ENCODE data around the gene SLC39A10. TPM values are rescaled to one million over a fixed set of nuclear protein-coding genes. Genes with fewer than 3 reads are reported as not detected.

The SLC39A10 gene
- total and polyA plus RNA-seq, 3 donors from 2014 or later: 23.3 to 43.4 (median 34.7) TPM

DNA sequence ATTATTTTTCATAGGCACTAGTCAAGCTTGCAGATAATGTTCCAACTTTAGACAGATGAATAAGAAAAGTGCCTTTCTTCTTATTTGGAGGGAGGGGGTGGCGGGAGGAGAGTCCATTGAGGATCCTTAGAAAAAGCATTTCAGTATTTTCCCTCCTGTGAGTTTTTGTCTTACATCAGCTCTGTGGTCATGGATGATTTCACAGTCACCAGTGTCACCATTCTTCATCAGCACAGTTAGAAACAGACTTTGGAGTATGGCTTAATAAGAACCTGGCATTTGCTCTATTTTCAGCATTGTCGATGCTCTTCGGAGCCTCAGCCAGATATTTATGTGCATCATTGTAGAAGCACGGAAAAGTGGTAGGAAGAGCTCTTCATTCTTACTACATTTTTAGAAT is 70.1 kb downstream of the SLC39A10 start:
- TF ChIP-seq CTCF (IDR thresholded peaks at IDR 0.05): no peak
- no peak for TF ChIP-seq POLR2A (IDR thresholded peaks at IDR 0.05)
- intact Hi-C loops (cut with DNase I; ENCODE audit: low total_unique reads): no loop called here
- 95% methylated on average over 4 of the region's 4 CpGs for WGBS, 2 donors

GRCh38 chr2:195730912-195731311 is 73.9 kb downstream of the SLC39A10 start:
- Histone ChIP-seq H3K27ac (no peak overlapping the region), H3K9me3 (no peaks in the 10 kb centered on the region), H3K27me3 (no peaks in the 10 kb centered on the region), H3K4me1 (no peaks in the 10 kb centered on the region), H3K36me3 (ENCODE audit: low read depth, missing control alignments) (no peaks in the 10 kb centered on the region), H3K4me3 (no peak overlapping the region)
- intact Hi-C loops (cut with DNase I; ENCODE audit: low total_unique reads): no loop called here
- no peak for DNase-seq
- TF ChIP-seq POLR2A (IDR thresholded peaks at IDR 0.05): no peak
- no peak for TF ChIP-seq CTCF (IDR thresholded peaks at IDR 0.05)
- 80 to 89% methylated on average over 3 of the region's 3 CpGs for WGBS, 2 donors

More for the DNA sequence above, 70.1 kb downstream of the SLC39A10 start:
- no peak overlapping the region for H3K27ac ChIP-seq
- H3K9me3 ChIP-seq: no peaks in the 10 kb centered on the region
- no peak for DNase-seq
- H3K4me3 ChIP-seq: no peak overlapping the region
- no peaks in the 10 kb centered on the region for H3K4me1 ChIP-seq
- H3K36me3 ChIP-seq (ENCODE audit: low read depth, missing control alignments): no peaks in the 10 kb centered on the region
- H3K27me3 ChIP-seq: no peaks in the 10 kb centered on the region

GRCh38 chr2:195732574-195732973 is 75.5 kb downstream of the SLC39A10 start:
- no peak overlapping the region for H3K27ac ChIP-seq
- WGBS, 2 donors: 91 to 94% methylated on average over 1 of the region's 1 CpG
- DNase-seq: no peak
- H3K4me1 ChIP-seq: no peaks in the 10 kb centered on the region
- intact Hi-C loops (cut with DNase I; ENCODE audit: low total_unique reads): no loop called here
- H3K36me3 ChIP-seq (ENCODE audit: low read depth, missing control alignments): no peaks in the 10 kb centered on the region
- no peaks in the 10 kb centered on the region for H3K27me3 ChIP-seq
- no peak overlapping the region for H3K4me3 ChIP-seq
- TF ChIP-seq CTCF (IDR thresholded peaks at IDR 0.05): no peak
- no peak for TF ChIP-seq POLR2A (IDR thresholded peaks at IDR 0.05)
- no peaks in the 10 kb centered on the region for H3K9me3 ChIP-seq

- Histone ChIP-seq H3K36me3 (ENCODE audit: low read depth, missing control alignments) (no peaks in the 10 kb centered on the region), H3K27me3 (no peaks in the 10 kb centered on the region), H3K9me3 (no peaks in the 10 kb centered on the region), H3K4me1 (no peaks in the 10 kb centered on the region), H3K27ac (no peak overlapping the region), H3K4me3 (no peak overlapping the region)
- TF ChIP-seq POLR2A (IDR thresholded peaks at IDR 0.05): no peak
- no peak for TF ChIP-seq CTCF (IDR thresholded peaks at IDR 0.05)
- intact Hi-C loops (cut with DNase I; ENCODE audit: low total_unique reads): no loop called here
- DNase-seq: no peak
Observed at GRCh38 chr2:195733831-195734230, 76.8 kb downstream of the SLC39A10 start.

DNA sequence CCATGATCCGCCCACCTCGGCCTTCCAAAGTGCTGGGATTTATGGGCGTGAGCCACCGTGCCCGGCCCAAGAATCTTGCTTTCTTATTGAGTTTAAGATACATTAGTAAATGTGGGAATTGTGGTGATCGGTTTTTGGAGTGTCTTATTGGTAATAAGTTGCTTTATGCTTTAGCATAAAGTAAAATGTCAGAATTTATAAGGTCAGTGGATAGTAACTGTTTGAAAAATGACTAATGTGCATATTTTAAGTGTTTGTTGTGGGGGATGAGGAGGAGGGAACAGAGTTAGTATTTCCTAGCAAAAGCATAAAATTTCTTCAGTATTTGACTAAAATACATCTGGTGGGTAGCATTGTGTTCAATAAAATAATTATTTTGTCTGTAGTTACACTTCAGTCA is 77.4 kb downstream of the SLC39A10 start:
- TF ChIP-seq CTCF (IDR thresholded peaks at IDR 0.05) (no peak), POLR2A (IDR thresholded peaks at IDR 0.05) (no peak)
- Histone ChIP-seq H3K9me3 (no peaks in the 10 kb centered on the region), H3K27ac (no peak overlapping the region), H3K4me3 (no peak overlapping the region), H3K4me1 (no peaks in the 10 kb centered on the region), H3K36me3 (ENCODE audit: low read depth, missing control alignments) (no peaks in the 10 kb centered on the region), H3K27me3 (no peaks in the 10 kb centered on the region)
- 91 to 94% methylated on average over 6 of the region's 6 CpGs for whole genome bisulfite sequencing, 2 donors
- DNase-seq: no peak
- intact Hi-C loops (cut with DNase I; ENCODE audit: low total_unique reads): no loop called here
